KMS-11 (cell line): ENCODE data around the gene HYI.

Experiments used
- H2AFZ ChIP-seq: fragments of 200-600 bp; sonication (generic); 2 replicates; pipeline ENCODE4 v1.6.1; 2016; ENCODE audit warnings: antibody characterized with exemption, mixed run types, low read depth
- H3K27ac ChIP-seq: fragments of 200-600 bp; sonication (generic); 2 replicates; pipeline ENCODE4 v1.6.1; 2016; ENCODE audit warnings: mild to moderate bottlenecking, mixed run types
- H3K27me3 ChIP-seq: fragments of 200-600 bp; sonication (generic); 2 replicates; pipeline ENCODE4 v1.6.1; 2017; ENCODE audit warnings: mild to moderate bottlenecking, low read depth, mixed run types, moderate library complexity; ENCODE audit not compliant: insufficient read depth
- H3K36me3 ChIP-seq: fragments of 200-600 bp; sonication (generic); 2 replicates; pipeline ENCODE4 v1.6.1; 2017; ENCODE audit warnings: mild to moderate bottlenecking, mixed run types; ENCODE audit not compliant: insufficient read depth
- H3K4me1 ChIP-seq: fragments of 200-600 bp; sonication (generic); 2 replicates; pipeline ENCODE4 v1.6.1; 2016; ENCODE audit warnings: mild to moderate bottlenecking, low read depth, mixed run types; ENCODE audit not compliant: poor library complexity, severe bottlenecking
- H3K4me2 ChIP-seq: fragments of 200-600 bp; sonication (generic); 2 replicates; pipeline ENCODE4 v1.7.0; 2016; ENCODE audit warnings: mild to moderate bottlenecking, mixed run types
- H3K4me3 ChIP-seq: fragments of 200-600 bp; sonication (generic); IDR thresholded peaks from 2 replicates; pipeline ENCODE4 v1.6.1; 2017; ENCODE audit warnings: low read depth, low read length, mixed read lengths; ENCODE audit not compliant: insufficient read depth
- H3K79me2 ChIP-seq: fragments of 200-600 bp; sonication (generic); 2 replicates; pipeline ENCODE4 v1.6.1; 2016; ENCODE audit warnings: low read depth, mixed run types; ENCODE audit not compliant: insufficient read depth
- H3K9ac ChIP-seq: fragments of 200-600 bp; sonication (generic); 2 replicates; pipeline ENCODE4 v1.6.1; 2016; ENCODE audit warnings: mild to moderate bottlenecking, mixed run types
- H4K20me1 ChIP-seq: fragments of 200-600 bp; sonication (generic); 2 replicates; pipeline ENCODE4 v1.6.1; 2016; ENCODE audit warnings: mild to moderate bottlenecking, mixed run types; ENCODE audit not compliant: insufficient read depth
- CTCF ChIP-seq: fragments of 200-600 bp; sonication (generic); conservative IDR thresholded peaks from 2 replicates; pipeline ENCODE4 v1.6.1; 2017; ENCODE audit warnings: low read depth, mild to moderate bottlenecking, antibody characterized with exemption, low read length, moderate library complexity, mixed read lengths

Gene HYI

GRCh38 chr1:43438953-43439581, 14.7 kb downstream of the HYI start:
- H3K4me3 ChIP-seq: no peak overlapping the region
- no peak overlapping the region for H2AFZ ChIP-seq
- H3K27me3 ChIP-seq: no peaks in the 10 kb centered on the region
- no peaks in the 10 kb centered on the region for H3K4me1 ChIP-seq
- no peaks in the 10 kb centered on the region for H4K20me1 ChIP-seq
- no peak overlapping the region for H3K27ac ChIP-seq
- no peak overlapping the region for H3K9ac ChIP-seq
- no peaks in the 10 kb centered on the region for H3K36me3 ChIP-seq
- no peak overlapping the region for H3K4me2 ChIP-seq
- no peak for TF ChIP-seq CTCF
- no peaks in the 10 kb centered on the region for H3K79me2 ChIP-seq

- Histone ChIP-seq H3K4me1 (no peaks in the 10 kb centered on the region), H3K4me3 (no peak overlapping the region), H3K27ac (no peak overlapping the region), H3K27me3 (no peaks in the 10 kb centered on the region), H3K9ac (no peak overlapping the region), H4K20me1 (no peaks in the 10 kb centered on the region), H2AFZ (no peak overlapping the region), H3K4me2 (no peak overlapping the region), H3K36me3 (no peaks in the 10 kb centered on the region; the same call in 1 of the 2 replicates), H3K79me2 (no peaks in the 10 kb centered on the region)
- TF ChIP-seq CTCF: no peak
These were observed 15.2 kb downstream of the HYI start for GRCh38 chr1:43438576-43438952.

- H3K36me3 ChIP-seq: peaks cover 3% of the 10 kb centered on the region; the same call in 1 of the 2 replicates
- H3K27ac ChIP-seq: no peak overlapping the region
- H2AFZ ChIP-seq: no peak overlapping the region
- H3K4me3 ChIP-seq: no peak overlapping the region
- no peaks in the 10 kb centered on the region for H3K27me3 ChIP-seq
- TF ChIP-seq CTCF: no peak
- no peak overlapping the region for H3K9ac ChIP-seq
- no peaks in the 10 kb centered on the region for H4K20me1 ChIP-seq
- H3K4me2 ChIP-seq: no peak overlapping the region
- no peaks in the 10 kb centered on the region for H3K79me2 ChIP-seq
- H3K4me1 ChIP-seq: no peaks in the 10 kb centered on the region
These were observed 15.7 kb downstream of the HYI start for GRCh38 chr1:43438006-43438405.

- H3K36me3 ChIP-seq: peaks cover 4% of the 10 kb centered on the region; the same call in 1 of the 2 replicates
- H3K4me1 ChIP-seq: no peaks in the 10 kb centered on the region
These were observed 16.4 kb downstream of the HYI start for GRCh38 chr1:43437031-43437973.

More at GRCh38 chr1:43437031-43437973, 16.4 kb downstream of the HYI start:
- Histone ChIP-seq H3K27ac (no peak overlapping the region), H3K27me3 (no peaks in the 10 kb centered on the region), H3K4me3 (no peak overlapping the region), H3K4me2 (no peak overlapping the region), H3K79me2 (no peaks in the 10 kb centered on the region), H2AFZ (no peak overlapping the region), H4K20me1 (no peaks in the 10 kb centered on the region), H3K9ac (no peak overlapping the region)
- no peak for TF ChIP-seq CTCF
